GM18858 (cell line): ENCODE data around the gene PCNX2.

Source experiments
- ATAC-seq: cut with Tn5 transposase; IDR thresholded peaks from one replicate; pipeline ENCODE4 v1.9.1; 2021; ENCODE audit not compliant: unreplicated experiment

The PCNX2 gene

GRCh38 chr1:232970508-232970907, 325.0 kb downstream of the PCNX2 start:
- no peak for ATAC-seq

GRCh38 chr1:232969799-232970198, 325.7 kb downstream of the PCNX2 start:
- ATAC-seq, result no peak

DNA sequence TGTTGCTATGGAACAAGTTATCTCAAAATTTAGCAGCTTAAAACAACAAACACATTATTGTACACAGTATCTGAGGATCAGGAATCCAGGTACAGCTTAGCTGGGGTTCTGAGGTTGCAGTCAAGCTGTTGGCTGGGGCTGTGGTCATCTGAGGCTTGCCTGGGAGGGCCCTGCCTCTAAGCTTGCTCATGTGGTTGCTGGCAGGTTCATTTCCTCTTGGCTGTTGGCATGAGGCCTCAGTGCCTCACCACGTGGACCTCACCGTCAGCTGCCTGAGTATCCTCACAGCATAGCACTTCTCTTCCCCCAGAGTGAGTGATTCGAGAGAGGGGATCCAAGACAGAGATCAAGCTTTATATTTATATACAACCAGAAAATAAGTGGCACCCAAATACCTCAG, 326.6 kb downstream of the PCNX2 start:
- ATAC-seq, result no peak

GRCh38 chr1:232968391-232968790, 327.1 kb downstream of the PCNX2 start:
- no peak for ATAC-seq

- ATAC-seq, result no peak
Observed at GRCh38 chr1:232966663-232967062, 328.9 kb downstream of the PCNX2 start.

DNA sequence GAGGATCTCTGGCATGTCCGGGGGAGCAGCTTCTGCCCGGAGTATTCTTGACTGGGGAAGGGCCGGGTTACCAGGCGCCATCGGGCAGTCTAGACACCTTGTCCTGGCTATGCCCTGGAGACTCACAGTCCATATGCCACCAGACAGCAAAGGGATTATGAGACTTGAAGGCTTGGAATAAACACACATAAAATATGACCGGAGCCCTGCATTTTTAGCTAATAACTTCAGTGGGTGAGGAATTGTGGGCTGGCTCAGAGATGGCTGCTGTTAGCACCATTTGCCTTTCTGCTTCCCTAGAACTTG, 329.7 kb downstream of the PCNX2 start:
- ATAC-seq, result no peak

DNA sequence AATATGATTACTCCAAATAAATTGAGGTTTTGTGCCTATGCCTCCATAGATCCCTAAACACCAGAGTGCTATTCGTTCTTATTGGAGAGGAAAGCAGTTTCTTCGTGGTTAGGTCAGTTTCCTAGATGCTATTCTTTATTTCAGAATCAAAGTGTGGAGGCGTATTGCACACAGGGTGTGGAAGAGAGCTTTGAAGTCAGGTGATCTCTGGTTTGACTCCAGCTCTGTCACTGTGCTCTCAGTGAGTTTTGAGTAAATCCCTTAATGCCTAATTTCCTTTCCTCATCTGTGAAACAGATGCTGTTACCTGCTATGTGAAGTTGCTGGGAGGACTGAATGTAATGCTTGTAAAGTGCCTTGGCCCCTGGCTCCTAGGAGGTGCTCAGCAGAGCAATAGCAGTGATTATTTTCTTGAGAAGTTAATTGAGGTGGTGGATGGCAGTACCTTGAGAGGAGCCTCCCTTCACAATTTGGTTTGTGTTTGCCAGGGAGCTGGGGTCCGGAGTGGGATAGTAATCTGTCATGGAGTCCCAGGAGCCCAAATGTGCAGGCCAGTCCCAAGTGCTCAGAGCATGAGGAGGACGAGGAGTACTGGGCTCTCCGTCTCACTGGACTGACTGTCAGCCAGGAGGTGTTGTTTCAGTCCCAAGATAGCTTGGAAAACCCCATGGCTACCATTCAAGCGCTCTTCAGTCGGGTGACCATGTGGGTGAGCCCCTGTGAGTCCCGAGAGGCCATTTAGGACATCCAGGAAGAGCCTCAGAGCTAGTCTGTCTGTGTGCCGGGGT, 330.2 kb downstream of the PCNX2 start:
- ATAC-seq, result no peak

GRCh38 chr1:232964601-232965000, 330.9 kb downstream of the PCNX2 start:
- ATAC-seq, result no peak

DNA sequence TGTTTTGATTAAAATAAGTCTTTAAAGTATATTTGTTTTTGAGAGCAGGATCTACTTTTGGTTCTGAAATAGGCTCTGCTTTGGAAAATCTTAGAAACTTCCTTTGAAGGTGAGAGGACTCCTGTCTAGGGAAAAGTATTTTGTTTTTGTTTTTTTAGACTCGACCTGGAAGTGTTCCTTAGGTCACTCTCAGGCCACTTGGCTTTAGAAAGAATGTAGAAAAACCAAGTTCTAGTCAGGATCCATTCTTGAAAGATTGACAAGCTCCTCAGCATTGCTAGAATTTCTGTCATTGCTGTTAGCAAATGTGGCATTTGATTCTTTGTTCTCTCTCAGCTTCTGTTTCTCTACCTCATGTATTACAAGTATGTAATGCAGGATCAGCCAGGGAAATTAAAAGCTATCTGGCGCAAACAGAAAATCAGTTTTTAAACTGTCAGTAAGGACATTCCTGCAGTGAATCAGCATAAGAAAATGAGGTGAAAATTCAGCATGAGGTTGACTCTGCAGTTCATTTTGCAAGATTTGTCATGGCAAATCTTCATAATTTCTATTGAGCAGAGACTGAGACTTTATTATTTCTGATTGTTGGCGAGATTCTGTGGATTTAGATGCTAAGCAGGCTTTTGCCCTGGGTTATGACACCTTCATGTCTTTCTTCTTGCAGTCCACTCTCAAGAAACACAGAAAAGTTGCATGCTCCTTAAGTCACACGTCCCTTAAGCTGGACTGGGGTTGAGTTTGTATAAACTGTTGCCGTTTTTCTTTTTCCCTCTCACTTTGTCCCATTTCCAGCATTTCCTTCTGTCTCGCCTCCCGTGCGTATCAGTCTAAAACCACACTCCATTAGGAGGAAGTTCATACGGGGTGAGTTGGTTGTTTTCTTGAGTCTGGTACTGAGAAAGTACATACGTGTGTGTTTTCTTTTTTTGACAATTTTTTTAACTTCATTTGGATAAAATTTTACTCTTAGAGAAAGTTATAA, 332.5 kb downstream of the PCNX2 start:
- no peak for ATAC-seq

DNA sequence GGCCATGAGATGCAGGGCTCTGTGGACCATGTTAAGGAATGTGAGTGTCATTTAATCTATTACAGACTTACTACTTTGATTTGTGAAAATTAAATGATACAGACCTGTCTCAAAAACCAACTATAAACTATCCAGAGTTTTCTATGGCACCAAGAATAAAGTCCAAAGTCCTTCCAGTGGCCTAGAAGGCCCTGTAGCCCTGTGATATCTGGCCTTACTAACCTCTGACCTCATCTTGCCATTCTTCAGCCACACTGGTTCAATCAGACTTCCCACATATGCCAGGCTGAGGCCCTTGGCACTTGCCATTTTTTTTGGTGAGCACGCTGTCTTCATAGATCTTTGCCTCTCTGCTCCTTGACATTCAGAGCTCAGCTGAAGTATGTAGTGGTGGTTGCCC, 337.5 kb downstream of the PCNX2 start:
- no peak for ATAC-seq

DNA sequence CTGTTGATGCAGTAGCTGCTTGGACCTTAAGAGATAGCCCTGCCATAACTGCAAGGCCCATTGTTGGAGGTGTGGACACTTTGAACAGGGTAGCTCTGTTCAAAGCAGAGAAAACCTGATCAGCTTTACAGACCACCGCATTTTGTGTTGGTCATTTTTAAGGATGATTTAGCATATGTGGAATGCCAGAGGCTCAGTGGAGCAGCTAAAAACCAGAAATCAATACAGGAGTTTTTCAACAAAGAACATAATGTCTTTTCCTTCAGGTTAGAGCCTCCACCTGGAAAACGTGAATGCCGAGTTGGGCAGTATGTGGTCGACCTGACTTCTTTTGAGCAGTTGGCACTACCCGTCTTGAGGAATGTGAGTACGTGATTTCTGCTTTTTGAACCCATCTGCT, 339.4 kb downstream of the PCNX2 start:
- no peak for ATAC-seq

DNA sequence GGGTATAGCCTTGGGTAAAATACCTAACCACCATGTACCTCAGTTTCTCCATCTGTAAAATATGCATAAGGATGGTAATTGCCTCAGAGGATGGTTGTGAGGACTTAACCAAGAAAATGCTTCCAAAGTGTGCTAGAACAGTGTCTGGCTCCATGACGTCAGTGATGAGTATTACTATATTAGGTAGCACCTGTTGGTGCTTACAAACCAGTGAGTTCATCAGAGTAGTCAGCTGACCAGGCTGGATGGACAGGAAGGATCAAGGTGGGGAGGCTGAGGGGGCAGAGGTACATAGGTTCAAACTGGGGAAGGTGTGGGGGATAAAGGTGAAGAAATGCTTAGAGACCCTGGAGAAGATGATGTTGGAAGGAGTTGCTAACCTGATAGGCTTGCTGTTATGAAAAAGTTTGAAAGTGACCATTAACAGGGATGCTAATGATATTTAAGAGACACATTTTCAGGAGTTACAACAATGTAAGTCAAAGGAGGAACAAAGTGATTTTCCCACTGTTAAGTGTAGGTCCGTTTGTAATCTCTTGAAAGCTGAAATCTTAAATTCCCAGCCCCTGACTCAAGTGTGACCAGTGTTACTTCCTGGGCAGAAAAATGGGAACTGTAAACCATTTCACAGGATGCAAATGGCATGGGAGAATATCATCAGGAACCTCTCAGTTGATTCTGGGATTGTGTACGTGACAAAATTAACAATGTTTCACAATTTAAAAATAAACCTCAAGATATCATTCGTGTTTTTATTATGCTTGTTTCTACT, 340.7 kb downstream of the PCNX2 start:
- ATAC-seq, result no peak

GRCh38 chr1:232952514-232953499, 342.7 kb downstream of the PCNX2 start:
- ATAC-seq, result peak; percentile 50

GRCh38 chr1:232951605-232952004, 343.9 kb downstream of the PCNX2 start:
- no peak for ATAC-seq

DNA sequence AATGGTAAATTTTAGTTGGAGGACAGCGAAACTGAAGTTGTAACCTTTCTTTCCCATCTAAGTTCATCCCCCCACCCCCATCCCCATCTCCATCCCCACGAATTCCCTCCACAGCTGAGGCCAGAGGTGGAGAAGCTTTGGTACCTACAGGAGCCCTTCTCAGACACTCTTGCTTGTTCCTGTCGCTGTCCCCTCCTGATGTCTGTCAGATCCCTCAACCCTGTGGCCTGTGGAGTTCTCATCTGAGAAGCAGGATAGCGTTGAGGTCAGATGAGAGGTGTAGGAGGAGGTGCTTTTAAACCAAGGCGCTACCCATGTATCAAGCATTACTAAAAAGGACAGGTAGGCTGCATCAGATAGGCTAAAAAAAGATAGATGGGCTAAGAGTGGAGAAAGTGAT, 344.3 kb downstream of the PCNX2 start:
- ATAC-seq, result no peak

- ATAC-seq, result peak; percentile 80
Observed at GRCh38 chr1:232950197-232951176, 345.0 kb downstream of the PCNX2 start, which contains the start of gene NTPCR. Gene NTPCR (plus strand): TSS chr1:232950611. CDS start chr1:232950711, 100 bp downstream.

DNA sequence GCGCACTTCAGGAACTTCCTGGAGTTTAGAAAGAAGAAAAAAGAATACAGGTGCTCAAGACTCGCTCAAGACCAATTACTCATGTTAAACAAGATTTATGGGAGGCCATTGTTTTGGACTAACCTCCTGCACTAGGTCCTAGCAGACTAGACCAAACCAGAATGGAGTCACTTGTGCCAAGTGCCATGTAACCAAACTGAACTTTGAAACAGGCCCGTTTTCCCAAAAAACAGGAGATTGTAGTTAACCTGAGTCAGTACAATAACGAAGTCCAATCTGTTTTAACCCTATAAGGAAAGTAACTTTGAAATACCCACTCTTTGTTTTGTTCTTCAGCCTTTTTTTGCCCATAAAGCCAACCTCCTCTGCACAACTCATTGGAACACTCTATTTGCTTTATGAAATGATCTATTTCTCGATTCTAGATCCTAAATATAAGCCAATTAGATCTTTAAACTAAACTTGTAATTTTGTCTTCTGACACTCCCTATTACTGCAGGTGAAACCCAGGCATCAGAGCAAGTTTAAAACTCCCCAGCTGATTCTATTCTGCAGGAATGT, 345.8 kb downstream of the PCNX2 start:
- no peak for ATAC-seq

- ATAC-seq, result no peak
Observed at GRCh38 chr1:232944347-232944746, 351.2 kb downstream of the PCNX2 start.
